ENCODE results near the gene HEATR5B.
"Not testable (repeated sequence)": the region's sequence is repeated elsewhere in the genome, so short reads cannot be mapped to it uniquely, and the experiment has no call there.

Gene HEATR5B

GRCh38 chr2:37000988-37001556 lies 83.1 kb downstream of the HEATR5B start:
- DNase-seq (ENCODE audit: low read depth in 1 of 2, low spot score in 1 of 2), result no peak
- no peak for TF ChIP-seq POLR2AphosphoS5 (IDR thresholded peaks at IDR 0.05; ENCODE audit: low read depth)
- no peak for TF ChIP-seq REST (IDR thresholded peaks at IDR 0.05; ENCODE audit: insufficient replicate concordance, low read depth)
- no peak for TF ChIP-seq CTCF (IDR thresholded peaks at IDR 0.05; ENCODE audit: insufficient read depth, low read length)
- no peak for TF ChIP-seq SPI1 (IDR thresholded peaks at IDR 0.05; ENCODE audit: borderline replicate concordance, low read depth)
- no peaks in the 10 kb centered on the region for H3K27me3 ChIP-seq (ENCODE audit: insufficient read depth, poor library complexity, severe bottlenecking)
- no peak overlapping the region for H3K4me3 ChIP-seq (replicated peaks; ENCODE audit: insufficient read depth, low read length)
- no peak overlapping the region for H3K27ac ChIP-seq (replicated peaks)

GRCh38 chr2:37000318-37000717 lies 83.9 kb downstream of the HEATR5B start:
- Histone ChIP-seq H3K4me3 (replicated peaks; ENCODE audit: insufficient read depth, low read length) (no peak overlapping the region), H3K27ac (replicated peaks) (no peak overlapping the region), H3K27me3 (ENCODE audit: insufficient read depth, poor library complexity, severe bottlenecking) (no peaks in the 10 kb centered on the region)
- no peak for DNase-seq (ENCODE audit: low read depth in 1 of 2, low spot score in 1 of 2)
- TF ChIP-seq POLR2AphosphoS5 (IDR thresholded peaks at IDR 0.05; ENCODE audit: low read depth) (no peak), GABPA (IDR thresholded peaks at IDR 0.05; ENCODE audit: low read depth) (no peak), REST (IDR thresholded peaks at IDR 0.05; ENCODE audit: insufficient replicate concordance, low read depth) (no peak), CTCF (IDR thresholded peaks at IDR 0.05; ENCODE audit: insufficient read depth, low read length) (no peak), SPI1 (IDR thresholded peaks at IDR 0.05; ENCODE audit: borderline replicate concordance, low read depth) (no peak)

- not testable (repeated sequence) for DNase-seq (ENCODE audit: low read depth in 1 of 2, low spot score in 1 of 2); H3K27me3 ChIP-seq (ENCODE audit: insufficient read depth, poor library complexity, severe bottlenecking); H3K27ac ChIP-seq (replicated peaks); H3K4me3 ChIP-seq (replicated peaks; ENCODE audit: insufficient read depth, low read length)
These were observed 84.8 kb downstream of the HEATR5B start for GRCh38 chr2:36999416-36999815.

GRCh38 chr2:36993841-36994620 lies 90.1 kb downstream of the HEATR5B start:
- no peak for DNase-seq (ENCODE audit: low read depth in 1 of 2, low spot score in 1 of 2)
- no peak overlapping the region for H3K27ac ChIP-seq (replicated peaks)
- TF ChIP-seq SPI1 (IDR thresholded peaks at IDR 0.05; ENCODE audit: borderline replicate concordance, low read depth) (no peak), CTCF (IDR thresholded peaks at IDR 0.05; ENCODE audit: insufficient read depth, low read length) (no peak), REST (IDR thresholded peaks at IDR 0.05; ENCODE audit: insufficient replicate concordance, low read depth) (no peak), GABPA (IDR thresholded peaks at IDR 0.05; ENCODE audit: low read depth) (no peak), POLR2AphosphoS5 (IDR thresholded peaks at IDR 0.05; ENCODE audit: low read depth) (no peak)
- no peaks in the 10 kb centered on the region for H3K27me3 ChIP-seq (ENCODE audit: insufficient read depth, poor library complexity, severe bottlenecking)
- H3K4me3 ChIP-seq (replicated peaks; ENCODE audit: insufficient read depth, low read length), result no peak overlapping the region
